ENCODE measurements around the gene PLPP6. TPM values are rescaled to one million over a fixed set of nuclear protein-coding genes. Genes with fewer than 3 reads are reported as not detected.
A peak's percentile ranks its signal among the peaks of the same experiment; 100 is the strongest.

Gene PLPP6
- total and polyA plus RNA-seq, 2 of the 13 experiments (the other 11 are each of a cell fraction or from before 2014, with no cell fraction given), result 12.1 to 15.5 TPM

GRCh38 chr9:4679268-4680172 lies 17.4 kb downstream of the PLPP6 start, which contains the start of gene CDC37L1 (continued):
- TF ChIP-seq RFX3 (CRISPR knock-in tag; IDR thresholded peaks at IDR 0.05), result no peak; the same call in 1 of the 2 replicates
- TF ChIP-seq CBX5 (CRISPR knock-in tag; IDR thresholded peaks at IDR 0.05; ENCODE audit: borderline replicate concordance), result peak; percentile 48; the same call in 1 of the 2 replicates
- no peak for TF ChIP-seq ADNP (CRISPR knock-in tag; IDR thresholded peaks at IDR 0.05)
- TF ChIP-seq ZNF883 (CRISPR knock-in tag; IDR thresholded peaks at IDR 0.05; ENCODE audit: not compliant biosample characterization), result peak; percentile 95
- TF ChIP-seq KDM5A (IDR thresholded peaks at IDR 0.05; ENCODE audit: borderline replicate concordance, low read length), result peak; percentile 59; the same call in 1 of the 2 replicates
- no peak for TF ChIP-seq ZNF251 (CRISPR knock-in tag; IDR thresholded peaks at IDR 0.05)
- 0 out of 2 replicates have a peak, but pooled peaks have one; percentile 34 for TF ChIP-seq ZNF577 (CRISPR knock-in tag; IDR thresholded peaks at IDR 0.05; ENCODE audit: borderline replicate concordance, low read depth)
- TF ChIP-seq KLF6 (CRISPR knock-in tag; IDR thresholded peaks at IDR 0.05), result peak; percentile 83; the same call in 1 of the 2 replicates
- no peak for TF ChIP-seq TCF7 (IDR thresholded peaks at IDR 0.05; ENCODE audit: low read depth)
- no peak for TF ChIP-seq ZNF720 (CRISPR knock-in tag; IDR thresholded peaks at IDR 0.05)
- no peak for TF ChIP-seq ZKSCAN5 (CRISPR knock-in tag; IDR thresholded peaks at IDR 0.05)
- TF ChIP-seq GFI1 (CRISPR knock-in tag; IDR thresholded peaks at IDR 0.05; ENCODE audit: borderline replicate concordance), result peak; percentile 72; the same call in 1 of the 2 replicates
- TF ChIP-seq CBX2 (IDR thresholded peaks at IDR 0.05; ENCODE audit: low read depth, low read length), result no peak
- no peak for TF ChIP-seq CBX2 (CRISPR knock-in tag; IDR thresholded peaks at IDR 0.05; ENCODE audit: low read depth)
- no peak for TF ChIP-seq EZH2 (conservative IDR thresholded peaks at IDR 0.05; ENCODE audit: low read depth, low read length)
- 0 out of 2 replicates have a peak, but pooled peaks have one; percentile 54 for TF ChIP-seq TEAD2 (CRISPR knock-in tag; IDR thresholded peaks at IDR 0.05)
- TF ChIP-seq STAT6 (CRISPR knock-in tag; IDR thresholded peaks at IDR 0.05; ENCODE audit: borderline replicate concordance), result peak; percentile 46; the same call in 1 of the 2 replicates
- peak; percentile 92 for TF ChIP-seq REPIN1 (CRISPR knock-in tag; IDR thresholded peaks at IDR 0.05; ENCODE audit: borderline replicate concordance, low read depth)
- no peak for TF ChIP-seq ZFP36L2 (CRISPR knock-in tag; IDR thresholded peaks at IDR 0.05)
- TF ChIP-seq FIP1L1 (IDR thresholded peaks at IDR 0.05; ENCODE audit: borderline replicate concordance, insufficient read depth, low read depth, low read length), result no peak
- peak; percentile 71; the same call in 1 of the 2 replicates for TF ChIP-seq ZBED4 (CRISPR knock-in tag; IDR thresholded peaks at IDR 0.05; ENCODE audit: borderline replicate concordance)
- no peak for TF ChIP-seq IKZF1 (IDR thresholded peaks at IDR 0.05)
- no peak for TF ChIP-seq ZNF530 (CRISPR knock-in tag; IDR thresholded peaks at IDR 0.05; ENCODE audit: low read depth)
- TF ChIP-seq MEIS1 (CRISPR knock-in tag; IDR thresholded peaks at IDR 0.05; ENCODE audit: borderline replicate concordance), result peak; percentile 59; the same call in 1 of the 2 replicates

All from HepG2 (cell line).